NCI-H146 treated with DMSO at 0.1 percent for 48 hours (cell line): ENCODE results near the gene SERPINA4.

Experiments used
- DNase-seq: peaks from one replicate; lab custom pipeline; 2025; ENCODE audit not compliant: unreplicated experiment; lab: John Stamatoyannopoulos, UW

Gene SERPINA4

GRCh38 chr14:94542811-94543440 is 18.3 kb upstream of the SERPINA4 start:
- DNase-seq, result no peak

- DNase-seq, result no peak
Measured at GRCh38 chr14:94543449-94544124, 17.7 kb upstream of the SERPINA4 start.

GRCh38 chr14:94544726-94545125 is 16.5 kb upstream of the SERPINA4 start:
- DNase-seq, result no peak

- no peak for DNase-seq
Measured at GRCh38 chr14:94545131-94545841, 16.0 kb upstream of the SERPINA4 start.

- DNase-seq, result no peak
Measured at GRCh38 chr14:94547151-94547680, 14.0 kb upstream of the SERPINA4 start.

- no peak for DNase-seq
Measured at GRCh38 chr14:94547726-94548125, 13.5 kb upstream of the SERPINA4 start.

GRCh38 chr14:94548131-94548998 is 12.9 kb upstream of the SERPINA4 start:
- DNase-seq, result no peak

GRCh38 chr14:94548999-94549985 is 11.9 kb upstream of the SERPINA4 start:
- DNase-seq, result no peak

- DNase-seq, result no peak
Measured at GRCh38 chr14:94550041-94550440, 11.2 kb upstream of the SERPINA4 start.

GRCh38 chr14:94555991-94556390 is 5.3 kb upstream of the SERPINA4 start:
- no peak for DNase-seq

GRCh38 chr14:94557327-94557726 is 3.9 kb upstream of the SERPINA4 start:
- no peak for DNase-seq

GRCh38 chr14:94558842-94559241 is 2.4 kb upstream of the SERPINA4 start:
- no peak for DNase-seq

- no peak for DNase-seq
Measured at GRCh38 chr14:94559638-94560290, 1.5 kb upstream of the SERPINA4 start.

- no peak for DNase-seq
Measured at GRCh38 chr14:94560291-94560665, 964 bp upstream of the SERPINA4 start.

GRCh38 chr14:94561656-94562010 is 391 bp downstream of the SERPINA4 start:
- DNase-seq, result no peak

- DNase-seq, result no peak
Measured at GRCh38 chr14:94562022-94562421, 780 bp downstream of the SERPINA4 start.

- DNase-seq, result no peak
Measured at GRCh38 chr14:94562941-94563883, 2.0 kb downstream of the SERPINA4 start.

GRCh38 chr14:94564381-94564780 is 3.1 kb downstream of the SERPINA4 start:
- DNase-seq, result no peak
